Esophagus muscularis mucosa (tissue), 4 donors: ENCODE data around the gene NR1H3. TPM values are rescaled to one million over a fixed set of nuclear protein-coding genes. Genes with fewer than 3 reads are reported as not detected.
A peak's percentile ranks its signal among the peaks of the same experiment; 100 is the strongest.

Experiments
- DNase-seq: peaks from one replicate; pipeline ENCODE4 v3.0.0-alpha.2; 2017; ENCODE audit errors: extremely low spot score
- H3K27ac ChIP-seq, 4 donors: fragments of 200-600 bp; sonication (generic); replicated peaks in 1 of 4; 1 replicate in 3 of 4; 2 replicates in 1 of 4; pipeline ENCODE4 v1.5.1; 2016 to 2019; ENCODE audit warnings: mild to moderate bottlenecking in 1 of 4
- H3K27me3 ChIP-seq, 4 donors: fragments of 200-600 bp; sonication (generic); one replicate each; pipeline versions ENCODE4 v1.5.1 to v1.6.0; 2016 to 2019
- H3K36me3 ChIP-seq, 4 donors: fragments of 200-600 bp; sonication (generic); one replicate each; pipeline ENCODE4 v1.5.1; 2016 to 2019
- H3K4me1 ChIP-seq, 4 donors: fragments of 200-600 bp; sonication (generic); one replicate each; pipeline ENCODE4 v1.5.1; 2016 to 2019
- H3K4me3 ChIP-seq, 4 donors: fragments of 200-600 bp; sonication (generic); 1 replicate in 2 of 4; 2 replicates in 2 of 4; pipeline ENCODE4 v1.5.1; 2016 to 2019; ENCODE audit warnings: mild to moderate bottlenecking in 4 of 4, moderate library complexity in 1 of 4
- H3K9me3 ChIP-seq, 4 donors: fragments of 200-600 bp; sonication (generic); 1 replicate in 3 of 4; 2 replicates in 1 of 4; pipeline ENCODE4 v1.5.1; 2016 to 2019
- CTCF ChIP-seq, 3 experiments: fragments of 200-600 bp in 2 of 3; fragments of 450-650 bp in 1 of 3; sonication (generic) in 2 of 3; IDR thresholded peaks; one replicate each; pipeline ENCODE4 v1.5.1; 2017 to 2019; ENCODE audit warnings: antibody characterized with exemption in 3 of 3, mild to moderate bottlenecking in 2 of 3, moderate library complexity in 1 of 3
- EP300 ChIP-seq: sonication (generic); formaldehyde crosslinking; IDR thresholded peaks from one replicate; pipeline ENCODE4 v1.6.1; 2017; ENCODE audit warnings: antibody characterized with exemption
- POLR2A ChIP-seq: fragments of 450-650 bp; IDR thresholded peaks from one replicate; pipeline ENCODE4 v1.6.1; 2017; ENCODE audit warnings: antibody characterized with exemption, moderate library complexity, mild to moderate bottlenecking, low read depth
- POLR2AphosphoS5 ChIP-seq, 2 donors: sonication (generic); formaldehyde crosslinking; IDR thresholded peaks; one replicate each; pipeline ENCODE4 v1.6.1; 2017; ENCODE audit warnings: antibody characterized with exemption in 2 of 2
- WGBS: methylation state at CpG from one replicate; pipeline ENCODE4 v1.1.5; 2018; 5-methylcytosine and 5-hydroxymethylcytosine counted together
- intact Hi-C: fragments of 100-400 bp; cut with DNase I; formaldehyde crosslinking; loops from one replicate; pipeline ENCODE4 v1.15.1; 2023
- total RNA-seq, 4 donors: library from RNA; depleted of rRNA; stranded (reverse); fragments of >200 nt; gene quantifications; one replicate each; pipeline versions ENCODE4 v1.1.0 to v1.2.1, GENCODE V29; 2016

Gene NR1H3
- total RNA-seq, 4 donors from 2014 or later = 14.5 to 26.2 (median 18.1) TPM

DNA sequence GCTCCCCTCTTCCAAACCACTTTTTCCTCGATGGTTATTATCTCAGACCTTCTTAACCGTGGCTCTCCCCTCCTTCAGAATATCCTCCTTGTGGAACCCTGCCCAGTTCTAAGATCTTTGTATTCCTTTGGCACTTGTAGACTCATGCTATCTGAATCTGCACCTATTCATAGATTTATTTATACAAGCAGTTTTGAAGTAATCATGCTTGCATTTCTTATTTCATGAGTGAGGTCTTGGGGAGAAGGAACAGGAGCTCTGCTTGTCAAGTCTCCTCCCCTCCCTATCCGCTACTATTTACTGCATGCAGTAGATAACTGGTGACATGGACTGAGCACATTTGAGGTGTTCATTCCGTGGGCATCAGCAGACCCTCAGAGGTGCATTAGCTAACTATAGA is 6.7 kb downstream of the NR1H3 start:
- peaks cover 20 to 26% (median 22%) of the 10 kb centered on the region in 4 donors for H3K4me1 ChIP-seq
- H3K4me3 ChIP-seq = no peak overlapping the region
- TF ChIP-seq EP300 (no peak), POLR2A (no peak), POLR2AphosphoS5 (IDR thresholded peaks at IDR 0.05) (no peak), CTCF (IDR thresholded peaks at IDR 0.05) (no peak)
- H3K27me3 ChIP-seq = no peaks in the 10 kb centered on the region
- no peaks in the 10 kb centered on the region for H3K9me3 ChIP-seq
- intact Hi-C loops = no loop called here
- DNase-seq = no peak
- 68% methylated on average over 4 of the region's 4 CpGs for WGBS
- no peak overlapping the region for H3K27ac ChIP-seq
- peaks cover 0 to 30% (median 9%) of the 10 kb centered on the region in 4 donors for H3K36me3 ChIP-seq

GRCh38 chr11:47267876-47268275 is 10.1 kb downstream of the NR1H3 start:
- peaks cover 36 to 45% (median 44%) of the 10 kb centered on the region in 4 donors for H3K4me1 ChIP-seq
- TF ChIP-seq EP300 = no peak
- no peak for TF ChIP-seq POLR2A
- TF ChIP-seq POLR2AphosphoS5 (IDR thresholded peaks at IDR 0.05) = no peak
- TF ChIP-seq CTCF (IDR thresholded peaks at IDR 0.05) = no peak
- WGBS = 62% methylated on average over 6 of the region's 6 CpGs
- H3K4me3 ChIP-seq = no peak overlapping the region
- H3K27me3 ChIP-seq = no peaks in the 10 kb centered on the region
- H3K36me3 ChIP-seq = peaks cover 0 to 5% (median 2%) of the 10 kb centered on the region in 4 donors
- H3K9me3 ChIP-seq = no peaks in the 10 kb centered on the region
- intact Hi-C loops = loop anchor here (5.0 kb wide), 1 partner anchor 91 kb away; the partner anchor contains the start of gene ARFGAP2
- DNase-seq = no peak
- H3K27ac ChIP-seq = peak overlapping the region in 1 of 4 donors; percentile 90

- Histone ChIP-seq H3K4me3 (peak overlapping the region; percentile 72 to 93 (median 81)), H3K27me3 (no peaks in the 10 kb centered on the region), H3K36me3 (peaks cover 0 to 5% (median 2%) of the 10 kb centered on the region in 4 donors), H3K9me3 (no peaks in the 10 kb centered on the region), H3K27ac (peak overlapping the region; percentile 90 to 98 (median 96)), H3K4me1 (peaks cover 39 to 48% (median 46%) of the 10 kb centered on the region in 4 donors)
- TF ChIP-seq POLR2AphosphoS5 (IDR thresholded peaks at IDR 0.05) (no peak), POLR2A (no peak), CTCF (IDR thresholded peaks at IDR 0.05) (no peak), EP300 (no peak)
- 63% methylated on average over 12 of the region's 13 CpGs for WGBS
- DNase-seq = no peak
- intact Hi-C loops = loop anchor here (5.0 kb wide), 1 partner anchor 91 kb away; the partner anchor contains the start of gene ARFGAP2
Observed at GRCh38 chr11:47268448-47269001, 10.7 kb downstream of the NR1H3 start.

DNA sequence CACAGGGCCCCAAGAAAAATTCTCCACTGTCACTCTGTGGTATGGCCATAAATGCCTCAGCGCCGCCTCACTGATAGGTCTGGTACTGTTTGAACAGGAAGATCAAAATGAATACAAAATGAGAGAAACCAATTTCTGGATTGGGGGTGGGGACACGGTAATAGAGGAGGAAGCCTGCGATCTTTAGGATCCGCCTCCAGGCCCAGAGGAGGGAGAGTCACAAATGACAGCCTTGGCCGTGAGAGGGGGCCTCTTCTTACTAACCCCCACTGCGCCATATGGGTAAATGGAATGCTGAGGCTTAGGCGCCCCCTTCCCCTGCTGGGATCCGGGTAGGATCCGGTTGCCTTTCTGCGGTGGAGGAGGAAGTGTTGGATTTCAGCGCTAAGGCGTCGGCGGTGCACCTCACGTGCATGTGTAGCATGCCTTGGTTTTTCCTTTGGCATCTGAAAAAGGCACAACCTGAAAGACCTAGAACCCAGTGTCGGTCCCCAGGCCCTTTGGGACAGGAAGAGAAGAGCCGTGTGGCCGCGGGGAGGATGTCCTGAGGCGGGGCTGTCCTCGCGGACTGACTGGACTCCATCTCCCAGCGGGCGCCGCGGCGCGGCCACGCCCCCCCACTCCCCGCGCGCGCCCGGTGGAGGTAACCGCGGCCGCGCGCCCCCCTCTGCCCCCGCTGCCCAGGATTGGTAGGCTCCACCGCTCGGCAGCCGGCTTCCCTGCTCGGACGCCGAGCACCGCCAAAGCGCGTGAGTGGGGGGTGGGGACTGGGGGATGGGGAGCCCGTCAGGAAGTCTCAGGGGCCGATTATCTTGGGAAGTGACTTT is 11.4 kb downstream of the NR1H3 start:
- no peaks in the 10 kb centered on the region for H3K9me3 ChIP-seq
- peak; percentile 95 for DNase-seq
- H3K27ac ChIP-seq = peak overlapping the region; percentile 90 to 98 (median 96)
- intact Hi-C loops = loop anchor here (5.0 kb wide), 1 partner anchor 92 kb away; the partner anchor contains the start of gene ARFGAP2
- WGBS = under 1% methylated on average over 35 of the region's 52 CpGs
- peaks cover 0 to 4% (median 1%) of the 10 kb centered on the region in 4 donors for H3K36me3 ChIP-seq
- TF ChIP-seq POLR2AphosphoS5 (IDR thresholded peaks at IDR 0.05) = peak; percentile 26 to 27
- no peak for TF ChIP-seq POLR2A
- TF ChIP-seq CTCF (IDR thresholded peaks at IDR 0.05) = peak in 1 of 3 experiments; percentile 29
- TF ChIP-seq EP300 = no peak
- peak overlapping the region; percentile 72 to 93 (median 81) for H3K4me3 ChIP-seq
- H3K4me1 ChIP-seq = peaks cover 39 to 48% (median 46%) of the 10 kb centered on the region in 4 donors
- H3K27me3 ChIP-seq = no peaks in the 10 kb centered on the region
